Uterus (tissue), 2 donors: ENCODE results near the gene ENPEP.

Experiments used
- POLR2A ChIP-seq, 2 donors: fragments of 450-650 bp; IDR thresholded peaks; one replicate each; pipeline ENCODE4 v1.6.1; 2016; ENCODE audit warnings: antibody characterized with exemption in 2 of 2, mild to moderate bottlenecking in 1 of 2, moderate library complexity in 1 of 2
- TF ChIP-seq, protein P1 (sequence below), 4 experiments: fragments of 200-600 bp in 2 of 4; fragments of 450-650 bp in 2 of 4; sonication (generic) in 2 of 4; IDR thresholded peaks; one replicate each; pipeline ENCODE4 v1.5.1; 2016 to 2019; ENCODE audit warnings: antibody characterized with exemption in 4 of 4, mild to moderate bottlenecking in 2 of 4, moderate library complexity in 1 of 4

DNA sequence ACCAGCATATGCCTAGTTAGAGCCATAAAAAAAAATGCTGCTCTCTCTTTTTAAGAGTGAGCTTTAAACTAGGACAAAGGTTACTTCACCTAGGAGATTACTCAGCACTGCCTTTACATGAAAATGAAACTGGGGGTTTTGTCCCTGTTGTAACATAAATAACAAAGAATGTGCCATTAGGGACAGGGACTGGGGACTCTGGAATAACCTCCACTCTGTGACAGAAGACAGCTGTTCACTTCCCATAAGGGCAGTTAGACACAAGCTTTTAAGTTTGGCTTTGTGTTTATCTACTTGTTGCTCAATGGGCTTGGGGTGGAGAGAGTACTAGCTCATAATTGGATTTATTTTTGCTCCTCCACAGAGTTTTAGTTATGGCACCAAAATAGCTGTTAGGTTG, 11.9 kb downstream of the ENPEP start:
- no peak for TF ChIP-seq POLR2A (IDR thresholded peaks at IDR 0.05)
- TF ChIP-seq, protein P1, sequence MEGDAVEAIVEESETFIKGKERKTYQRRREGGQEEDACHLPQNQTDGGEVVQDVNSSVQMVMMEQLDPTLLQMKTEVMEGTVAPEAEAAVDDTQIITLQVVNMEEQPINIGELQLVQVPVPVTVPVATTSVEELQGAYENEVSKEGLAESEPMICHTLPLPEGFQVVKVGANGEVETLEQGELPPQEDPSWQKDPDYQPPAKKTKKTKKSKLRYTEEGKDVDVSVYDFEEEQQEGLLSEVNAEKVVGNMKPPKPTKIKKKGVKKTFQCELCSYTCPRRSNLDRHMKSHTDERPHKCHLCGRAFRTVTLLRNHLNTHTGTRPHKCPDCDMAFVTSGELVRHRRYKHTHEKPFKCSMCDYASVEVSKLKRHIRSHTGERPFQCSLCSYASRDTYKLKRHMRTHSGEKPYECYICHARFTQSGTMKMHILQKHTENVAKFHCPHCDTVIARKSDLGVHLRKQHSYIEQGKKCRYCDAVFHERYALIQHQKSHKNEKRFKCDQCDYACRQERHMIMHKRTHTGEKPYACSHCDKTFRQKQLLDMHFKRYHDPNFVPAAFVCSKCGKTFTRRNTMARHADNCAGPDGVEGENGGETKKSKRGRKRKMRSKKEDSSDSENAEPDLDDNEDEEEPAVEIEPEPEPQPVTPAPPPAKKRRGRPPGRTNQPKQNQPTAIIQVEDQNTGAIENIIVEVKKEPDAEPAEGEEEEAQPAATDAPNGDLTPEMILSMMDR (IDR thresholded peaks at IDR 0.05) = no peak
